Stomach (tissue), 4 donors: ENCODE measurements around the gene PSIP1.

Experiments
- EP300 ChIP-seq: sonication (generic); formaldehyde crosslinking; IDR thresholded peaks from one replicate; pipeline ENCODE4 v1.6.1; 2017; ENCODE audit warnings: antibody characterized with exemption
- POLR2A ChIP-seq, 4 donors: fragments of 450-650 bp; IDR thresholded peaks; one replicate each; pipeline ENCODE4 v1.6.1; 2016; ENCODE audit warnings: antibody characterized with exemption in 4 of 4, control low read depth in 2 of 4, mild to moderate bottlenecking in 1 of 4, moderate library complexity in 1 of 4
- POLR2AphosphoS5 ChIP-seq, 3 donors: sonication (generic); formaldehyde crosslinking; IDR thresholded peaks; one replicate each; pipeline ENCODE4 v1.6.1; 2016; ENCODE audit warnings: antibody characterized with exemption in 3 of 3
- TF ChIP-seq, protein P1 (sequence below), 7 experiments: fragments of 450-650 bp in 4 of 7; fragments of 200-600 bp in 3 of 7; sonication (generic) in 3 of 7; IDR thresholded peaks; one replicate each; pipeline ENCODE4 v1.5.1; 2016 to 2019; ENCODE audit warnings: antibody characterized with exemption in 7 of 7, control low read depth in 2 of 7, mild to moderate bottlenecking in 1 of 7

DNA sequence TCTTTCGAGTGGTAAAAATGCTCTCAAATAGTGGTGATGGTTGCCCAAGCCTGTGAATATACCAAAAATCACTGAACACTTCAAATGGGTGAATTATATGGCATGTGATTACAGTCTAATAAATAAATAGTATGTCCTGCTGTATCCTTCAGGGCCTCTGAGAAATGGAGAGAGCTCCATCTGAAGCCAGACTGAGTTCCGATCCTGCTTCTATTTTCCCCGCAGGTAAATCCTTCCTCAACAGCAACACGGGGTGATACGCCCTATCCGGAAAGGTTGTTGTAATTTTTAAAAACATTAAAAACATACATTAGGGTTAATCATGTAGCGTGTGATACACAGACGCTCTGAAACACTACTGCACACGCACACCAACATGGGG, 88.8 kb downstream of the PSIP1 start:
- TF ChIP-seq, protein P1, sequence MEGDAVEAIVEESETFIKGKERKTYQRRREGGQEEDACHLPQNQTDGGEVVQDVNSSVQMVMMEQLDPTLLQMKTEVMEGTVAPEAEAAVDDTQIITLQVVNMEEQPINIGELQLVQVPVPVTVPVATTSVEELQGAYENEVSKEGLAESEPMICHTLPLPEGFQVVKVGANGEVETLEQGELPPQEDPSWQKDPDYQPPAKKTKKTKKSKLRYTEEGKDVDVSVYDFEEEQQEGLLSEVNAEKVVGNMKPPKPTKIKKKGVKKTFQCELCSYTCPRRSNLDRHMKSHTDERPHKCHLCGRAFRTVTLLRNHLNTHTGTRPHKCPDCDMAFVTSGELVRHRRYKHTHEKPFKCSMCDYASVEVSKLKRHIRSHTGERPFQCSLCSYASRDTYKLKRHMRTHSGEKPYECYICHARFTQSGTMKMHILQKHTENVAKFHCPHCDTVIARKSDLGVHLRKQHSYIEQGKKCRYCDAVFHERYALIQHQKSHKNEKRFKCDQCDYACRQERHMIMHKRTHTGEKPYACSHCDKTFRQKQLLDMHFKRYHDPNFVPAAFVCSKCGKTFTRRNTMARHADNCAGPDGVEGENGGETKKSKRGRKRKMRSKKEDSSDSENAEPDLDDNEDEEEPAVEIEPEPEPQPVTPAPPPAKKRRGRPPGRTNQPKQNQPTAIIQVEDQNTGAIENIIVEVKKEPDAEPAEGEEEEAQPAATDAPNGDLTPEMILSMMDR (IDR thresholded peaks at IDR 0.05): no peak
- TF ChIP-seq POLR2A (IDR thresholded peaks at IDR 0.05): no peak
- TF ChIP-seq EP300: no peak
- TF ChIP-seq POLR2AphosphoS5 (IDR thresholded peaks at IDR 0.05): no peak
